Transverse colon (tissue), 4 donors: Measurements from ENCODE around the gene CDCA3. TPM values are rescaled to one million over a fixed set of nuclear protein-coding genes. Genes with fewer than 3 reads are reported as not detected.

Experiments used
- DNase-seq: peaks from one replicate; pipeline ENCODE4 v3.0.0-alpha.2; 2019
- H3K27ac ChIP-seq, 4 donors: fragments of 200-600 bp; sonication (generic); 2 replicates each; pipeline ENCODE4 v1.5.1; 2016 to 2018; ENCODE audit warnings: inconsistent platforms in 4 of 4
- H3K27me3 ChIP-seq: fragments of 200-600 bp; sonication (generic); 2 replicates; pipeline ENCODE4 v1.5.1; 2017; ENCODE audit warnings: inconsistent platforms
- H3K36me3 ChIP-seq, 4 donors: fragments of 200-600 bp; sonication (generic); 2 replicates each; pipeline ENCODE4 v1.5.1; 2017 to 2019; ENCODE audit warnings: inconsistent platforms in 4 of 4
- H3K4me1 ChIP-seq, 4 donors: fragments of 200-600 bp; sonication (generic); 2 replicates each; pipeline ENCODE4 v1.5.1; 2017 to 2020; ENCODE audit warnings: inconsistent platforms in 4 of 4
- H3K4me3 ChIP-seq, 4 donors: fragments of 200-600 bp; sonication (generic); 1 replicate in 1 of 4; 2 replicates in 3 of 4; pipeline versions ENCODE4 v1.5.1 to v1.6.1; 2017 to 2019; ENCODE audit warnings: inconsistent platforms in 4 of 4
- H3K9me3 ChIP-seq, 2 donors: fragments of 200-600 bp; sonication (generic); 2 replicates each; pipeline ENCODE4 v1.5.1; 2017 to 2019; ENCODE audit warnings: inconsistent platforms in 2 of 2
- CTCF ChIP-seq, 5 experiments: fragments of 200-600 bp in 3 of 5; fragments of 450-650 bp in 2 of 5; sonication (generic) in 3 of 5; IDR thresholded peaks; 1 replicate in 2 of 5; 2 replicates in 3 of 5; pipeline ENCODE4 v1.5.1; 2016 to 2017; ENCODE audit warnings: antibody characterized with exemption in 5 of 5, inconsistent platforms in 3 of 5, mild to moderate bottlenecking in 2 of 5, moderate library complexity in 1 of 5
- EP300 ChIP-seq: sonication (generic); formaldehyde crosslinking; IDR thresholded peaks from one replicate; pipeline ENCODE4 v1.6.1; 2017; ENCODE audit warnings: antibody characterized with exemption, low read depth
- POLR2A ChIP-seq: fragments of 450-650 bp; IDR thresholded peaks from one replicate; pipeline ENCODE4 v1.6.1; 2016; ENCODE audit warnings: antibody characterized with exemption, mild to moderate bottlenecking, moderate library complexity
- POLR2AphosphoS5 ChIP-seq, 3 donors: sonication (generic); formaldehyde crosslinking; IDR thresholded peaks; one replicate each; pipeline ENCODE4 v1.6.1; 2016; ENCODE audit warnings: antibody characterized with exemption in 3 of 3
- WGBS, 2 donors: methylation state at CpG; one replicate each; pipeline ENCODE4 v1.1.5; 2018; ENCODE audit warnings: low coverage in 1 of 2; 5-methylcytosine and 5-hydroxymethylcytosine counted together
- in situ Hi-C, 4 donors: fragments of 200-750 bp; cut with MboI; loops; one replicate each; pipeline versions ENCODE4 v1.15.0 to v1.15.1; 2017; ENCODE audit warnings: low sequenced_read_pairs in 3 of 4, low pct_ligation_motif_present in 1 of 4, low pct_unique_long_range_greater_than_20kb in 1 of 4
- intact Hi-C: fragments of 100-400 bp; cut with DNase I; formaldehyde crosslinking; loops from one replicate; pipeline ENCODE4 v1.15.1; 2023; ENCODE audit warnings: low total_unique reads
- total RNA-seq, 4 donors: library from RNA; depleted of rRNA; stranded (reverse); fragments of >200 nt; gene quantifications; one replicate each; pipeline ENCODE4 v1.1.0, GENCODE V29; 2016

The CDCA3 gene
- total RNA-seq, 4 donors from 2014 or later = 3.0 to 8.8 (median 3.3) TPM; not detected in 1

DNA sequence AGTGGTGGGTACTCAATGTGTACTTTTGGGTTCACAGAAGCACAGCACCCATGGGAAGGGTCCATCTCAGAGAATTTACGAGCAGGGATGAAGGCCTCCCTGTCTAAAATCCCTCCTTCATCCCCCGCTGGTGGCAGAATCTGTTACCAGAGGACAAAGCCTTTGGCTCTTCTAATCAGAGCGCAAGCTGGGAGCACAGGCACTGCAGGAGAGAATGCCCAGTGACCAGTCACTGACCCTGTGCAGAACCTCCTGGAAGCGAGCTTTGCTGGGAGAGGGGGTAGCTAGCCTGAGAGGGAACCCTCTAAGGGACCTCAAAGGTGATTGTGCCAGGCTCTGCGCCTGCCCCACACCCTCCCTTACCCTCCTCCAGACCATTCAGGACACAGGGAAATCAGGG lies 30.9 kb downstream of the CDCA3 start:
- intact Hi-C loops = no loop called here
- 71 to 90% methylated on average over 4 to 5 of the region's 5 CpGs for WGBS, 2 donors
- Histone ChIP-seq H3K4me1 (peaks cover 5 to 17% (median 11%) of the 10 kb centered on the region in 4 donors), H3K9me3 (no peaks in the 10 kb centered on the region), H3K27me3 (peaks cover 31% of the 10 kb centered on the region), H3K36me3 (no peaks in the 10 kb centered on the region), H3K4me3 (no peak overlapping the region), H3K27ac (no peak overlapping the region)
- in situ Hi-C loops = loop anchor here in 1 of 4 donors (10.0 kb wide), 1 partner anchor 75 kb away; no protein-coding TSS in a partner anchor
- no peak for TF ChIP-seq POLR2A
- TF ChIP-seq POLR2AphosphoS5 (IDR thresholded peaks at IDR 0.05) = no peak
- no peak for TF ChIP-seq CTCF (IDR thresholded peaks at IDR 0.05)
- no peak for TF ChIP-seq EP300
- no peak for DNase-seq

- H3K27me3 ChIP-seq = peaks cover 23% of the 10 kb centered on the region
Observed at GRCh38 chr12:6819106-6820030, 31.7 kb downstream of the CDCA3 start.

GRCh38 chr12:6818645-6819044 lies 32.4 kb downstream of the CDCA3 start:
- in situ Hi-C loops = no loop called here
- TF ChIP-seq CTCF (IDR thresholded peaks at IDR 0.05) (no peak), POLR2AphosphoS5 (IDR thresholded peaks at IDR 0.05) (no peak), POLR2A (no peak), EP300 (no peak)
- peaks cover 5 to 15% (median 11%) of the 10 kb centered on the region in 4 donors for H3K4me1 ChIP-seq
- H3K27ac ChIP-seq = no peak overlapping the region
- 84 to 100% methylated on average over 1 to 5 of the region's 5 CpGs for WGBS, 2 donors
- DNase-seq = no peak
- no peaks in the 10 kb centered on the region for H3K36me3 ChIP-seq
- no peaks in the 10 kb centered on the region for H3K9me3 ChIP-seq
- intact Hi-C loops = no loop called here
- H3K4me3 ChIP-seq = no peak overlapping the region
- peaks cover 16% of the 10 kb centered on the region for H3K27me3 ChIP-seq

More at GRCh38 chr12:6819106-6820030, 31.7 kb downstream of the CDCA3 start:
- Histone ChIP-seq H3K4me3 (no peak overlapping the region), H3K36me3 (no peaks in the 10 kb centered on the region), H3K27ac (no peak overlapping the region), H3K4me1 (peaks cover 5 to 15% (median 11%) of the 10 kb centered on the region in 4 donors), H3K9me3 (no peaks in the 10 kb centered on the region)
- no peak for TF ChIP-seq EP300
- TF ChIP-seq POLR2A = no peak
- no peak for TF ChIP-seq CTCF (IDR thresholded peaks at IDR 0.05)
- TF ChIP-seq POLR2AphosphoS5 (IDR thresholded peaks at IDR 0.05) = no peak
- in situ Hi-C loops = loop anchor here in 1 of 4 donors (10.0 kb wide), 1 partner anchor 75 kb away; no protein-coding TSS in a partner anchor
- intact Hi-C loops = no loop called here
- 81 to 100% methylated on average over 4 to 13 of the region's 13 CpGs for WGBS, 2 donors
- no peak for DNase-seq

DNA sequence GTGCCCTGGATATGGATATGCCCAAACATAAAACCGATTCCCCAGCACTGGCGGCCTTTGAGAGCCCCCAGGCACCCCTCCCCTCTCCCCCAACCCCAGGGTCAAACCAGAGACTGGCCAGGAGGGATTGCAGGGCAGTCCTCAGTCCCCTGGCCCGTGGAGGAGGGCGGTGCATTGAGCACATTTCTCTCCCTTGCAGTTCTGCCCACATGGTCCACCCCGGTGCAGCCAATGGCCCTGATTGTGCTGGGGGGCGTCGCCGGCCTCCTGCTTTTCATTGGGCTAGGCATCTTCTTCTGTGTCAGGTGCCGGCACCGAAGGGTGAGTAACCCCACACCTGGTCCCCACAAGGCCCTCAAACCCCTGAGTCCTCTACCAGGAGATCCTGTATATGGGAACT lies 32.9 kb downstream of the CDCA3 start:
- Histone ChIP-seq H3K27me3 (peaks cover 13% of the 10 kb centered on the region), H3K9me3 (no peaks in the 10 kb centered on the region), H3K27ac (no peak overlapping the region), H3K4me1 (peaks cover 5 to 15% (median 11%) of the 10 kb centered on the region in 4 donors), H3K4me3 (no peak overlapping the region), H3K36me3 (no peaks in the 10 kb centered on the region)
- DNase-seq = no peak
- 79 to 82% methylated on average over 4 to 10 of the region's 10 CpGs for WGBS, 2 donors
- no peak for TF ChIP-seq POLR2A
- no peak for TF ChIP-seq EP300
- no peak for TF ChIP-seq POLR2AphosphoS5 (IDR thresholded peaks at IDR 0.05)
- no peak for TF ChIP-seq CTCF (IDR thresholded peaks at IDR 0.05)
- in situ Hi-C loops = no loop called here
- intact Hi-C loops = no loop called here
